Retinal pigment epithelial cell (primary cell): ENCODE measurements around the gene MCAM.

Experiments
- DNase-seq: peaks from one replicate; pipeline ENCODE4 v3.0.0-alpha.2; 2010; ENCODE audit warnings: low read depth
- H3K4me3 ChIP-seq: 2 replicates; pipeline ENCODE4 v1.5.1; 2011; ENCODE audit warnings: mild to moderate bottlenecking, low read length, control low read depth, moderate library complexity
- CTCF ChIP-seq: conservative IDR thresholded peaks from 2 replicates; pipeline ENCODE4 v1.5.1; 2011; ENCODE audit warnings: low read depth, low read length, control low read depth, inconsistent platforms

The MCAM gene

GRCh38 chr11:119267645-119268044 is 49.3 kb downstream of the MCAM start:
- DNase-seq = no peak
- H3K4me3 ChIP-seq = no peak overlapping the region
- no peak for TF ChIP-seq CTCF

- no peak overlapping the region for H3K4me3 ChIP-seq
- DNase-seq = no peak
- TF ChIP-seq CTCF = no peak
Observed at GRCh38 chr11:119266517-119267255, 50.2 kb downstream of the MCAM start.

GRCh38 chr11:119266063-119266462 is 50.9 kb downstream of the MCAM start:
- TF ChIP-seq CTCF = no peak
- DNase-seq = no peak
- H3K4me3 ChIP-seq = no peak overlapping the region

- DNase-seq = no peak
- H3K4me3 ChIP-seq = no peak overlapping the region
- no peak for TF ChIP-seq CTCF
Observed at GRCh38 chr11:119263352-119263940, 53.5 kb downstream of the MCAM start.

- TF ChIP-seq CTCF = no peak
- H3K4me3 ChIP-seq = no peak overlapping the region
- DNase-seq = no peak
Observed at GRCh38 chr11:119262668-119263351, 54.1 kb downstream of the MCAM start.

- H3K4me3 ChIP-seq = no peak overlapping the region
- no peak for DNase-seq
- no peak for TF ChIP-seq CTCF
Observed at GRCh38 chr11:119258983-119259382, 57.9 kb downstream of the MCAM start.
